Left ventricle myocardium inferior (tissue), 1 donor: ENCODE measurements around the gene LRRC51. TPM values are rescaled to one million over a fixed set of nuclear protein-coding genes. Genes with fewer than 3 reads are reported as not detected.

Experiments
- DNase-seq: peaks from one replicate; pipeline ENCODE4 v3.0.0-alpha.2; 2020
- H3K27ac ChIP-seq: fragments of 200-600 bp; replicated peaks from 2 replicates; pipeline ENCODE4 v1.8.0; 2021
- H3K27me3 ChIP-seq: fragments of 200-600 bp; 2 replicates; pipeline ENCODE4 v1.8.0; 2021; ENCODE audit warnings: low read depth
- H3K36me3 ChIP-seq: fragments of 200-600 bp; 2 replicates; pipeline ENCODE4 v1.8.0; 2021
- H3K4me1 ChIP-seq: fragments of 200-600 bp; 2 replicates; pipeline ENCODE4 v1.8.0; 2021
- H3K4me3 ChIP-seq: fragments of 200-600 bp; 2 replicates; pipeline ENCODE4 v1.8.0; 2021; ENCODE audit warnings: mild to moderate bottlenecking, moderate library complexity
- H3K9me3 ChIP-seq: fragments of 200-600 bp; replicated peaks from 2 replicates; pipeline ENCODE4 v1.8.0; 2021
- CTCF ChIP-seq: fragments of 200-600 bp; IDR thresholded peaks from 2 replicates; pipeline ENCODE4 v1.8.0; 2021; ENCODE audit warnings: antibody characterized with exemption, mild to moderate bottlenecking, borderline replicate concordance
- intact Hi-C: fragments of 100-400 bp; cut with micrococcal nuclease; formaldehyde crosslinking; loops from one replicate; pipeline ENCODE4 v1.11.0; 2022
- total RNA-seq: library from RNA; stranded (reverse); fragmentation: NEBNext Ultra II Directional; extraction: Animal tissue kit (Norgen Biotek cat#: 25700); gene quantifications from one replicate; pipeline ENCODE4 v1.2.1, GENCODE V29; 2021
- donor health status: DM: no; HTN: yes; CAD: no; lungs with severe emphysema.

LRRC51 gene
- total RNA-seq, 1 donor from 2014 or later = 3.5 TPM

DNA sequence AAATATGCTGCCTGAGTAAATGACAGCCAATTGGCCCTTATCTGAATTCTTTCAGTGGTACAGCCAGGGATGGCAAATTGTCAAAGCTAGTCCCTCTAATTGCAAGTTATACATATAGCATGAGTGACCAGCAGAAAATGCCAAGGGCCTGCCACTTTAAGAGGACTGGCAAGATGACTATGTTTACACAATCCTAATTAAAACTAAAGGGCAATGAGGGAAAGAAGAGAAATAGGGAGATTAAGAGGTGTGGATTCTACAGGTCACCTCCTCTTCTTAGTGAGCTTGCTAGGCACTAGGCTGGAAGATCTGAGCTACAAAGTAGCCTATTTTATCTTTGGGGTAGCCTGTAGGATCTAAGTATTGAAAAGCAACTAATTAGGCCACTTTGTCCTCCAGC is 13.8 kb upstream of the LRRC51 start:
- Histone ChIP-seq H3K36me3 (no peaks in the 10 kb centered on the region), H3K27ac (peak overlapping the region; percentile 29), H3K9me3 (no peaks in the 10 kb centered on the region), H3K4me3 (no peak overlapping the region), H3K4me1 (peaks cover 48% of the 10 kb centered on the region), H3K27me3 (no peaks in the 10 kb centered on the region)
- no peak for TF ChIP-seq CTCF
- DNase-seq = no peak
- intact Hi-C loops = no loop called here

DNA sequence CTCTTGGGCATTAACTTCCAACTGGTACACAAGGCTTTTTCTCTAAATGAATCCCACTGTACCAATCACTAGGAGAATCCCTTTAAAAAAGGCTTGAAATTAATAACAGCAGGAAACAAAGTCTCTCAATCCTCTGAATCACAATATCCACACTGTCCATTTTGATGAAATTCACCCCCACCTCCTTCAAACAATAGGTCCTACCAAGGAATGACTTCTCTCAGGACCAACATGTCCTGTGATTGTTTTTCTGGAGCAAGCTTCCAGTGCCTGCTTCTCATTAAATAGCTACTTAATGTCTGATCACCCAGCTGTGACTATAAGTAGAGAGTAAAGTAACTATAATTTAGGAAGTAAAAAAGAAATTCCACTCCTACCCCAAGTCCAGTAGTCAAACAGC is 13.4 kb upstream of the LRRC51 start:
- Histone ChIP-seq H3K4me3 (no peak overlapping the region), H3K4me1 (peaks cover 52% of the 10 kb centered on the region), H3K36me3 (no peaks in the 10 kb centered on the region), H3K27ac (peak overlapping the region; percentile 29), H3K27me3 (no peaks in the 10 kb centered on the region), H3K9me3 (no peaks in the 10 kb centered on the region)
- intact Hi-C loops = no loop called here
- DNase-seq = no peak
- TF ChIP-seq CTCF = no peak

- Histone ChIP-seq H3K4me1 (peaks cover 55% of the 10 kb centered on the region), H3K36me3 (no peaks in the 10 kb centered on the region), H3K4me3 (no peak overlapping the region), H3K27ac (peak overlapping the region; percentile 29), H3K9me3 (no peaks in the 10 kb centered on the region), H3K27me3 (no peaks in the 10 kb centered on the region)
- intact Hi-C loops = no loop called here
- TF ChIP-seq CTCF = no peak
- no peak for DNase-seq
These were observed 13.0 kb upstream of the LRRC51 start for GRCh38 chr11:72067676-72068075.

- H3K9me3 ChIP-seq = no peaks in the 10 kb centered on the region
- peaks cover 55% of the 10 kb centered on the region for H3K4me1 ChIP-seq
- H3K27ac ChIP-seq = peak overlapping the region; percentile 76
- TF ChIP-seq CTCF = no peak
- H3K27me3 ChIP-seq = no peaks in the 10 kb centered on the region
- H3K4me3 ChIP-seq = peak overlapping the region; percentile 24
- intact Hi-C loops = no loop called here
- no peak for DNase-seq
- no peaks in the 10 kb centered on the region for H3K36me3 ChIP-seq
These were observed 11.4 kb upstream of the LRRC51 start for GRCh38 chr11:72069200-72069599.

DNA sequence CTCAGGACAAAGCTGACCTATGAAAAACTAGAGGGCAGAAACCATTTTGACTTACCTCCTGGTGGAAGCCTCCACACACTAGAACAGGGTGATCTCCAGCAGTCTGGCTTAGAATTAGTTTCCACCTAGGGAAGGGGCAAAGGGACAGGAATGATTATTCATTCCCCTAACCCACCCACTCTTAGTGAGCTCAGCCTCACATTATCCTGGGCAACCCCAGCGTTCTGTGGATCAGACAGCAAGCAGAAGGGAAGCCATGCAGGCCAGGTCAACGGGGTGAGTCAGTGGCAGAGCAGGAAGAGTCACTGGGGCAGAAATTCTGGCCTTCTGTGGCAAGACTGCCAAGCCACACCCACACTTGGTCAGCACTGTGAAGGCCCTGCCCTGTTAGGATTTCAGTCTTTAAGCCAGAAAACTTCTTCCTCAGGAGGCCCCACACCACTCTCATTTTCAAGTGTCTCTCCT is 10.8 kb upstream of the LRRC51 start:
- Histone ChIP-seq H3K27ac (peak overlapping the region; percentile 76), H3K4me3 (peak overlapping the region; percentile 24), H3K27me3 (no peaks in the 10 kb centered on the region), H3K4me1 (peaks cover 55% of the 10 kb centered on the region), H3K36me3 (no peaks in the 10 kb centered on the region), H3K9me3 (no peaks in the 10 kb centered on the region)
- peak; percentile 79 for DNase-seq
- TF ChIP-seq CTCF = no peak
- intact Hi-C loops = no loop called here

DNA sequence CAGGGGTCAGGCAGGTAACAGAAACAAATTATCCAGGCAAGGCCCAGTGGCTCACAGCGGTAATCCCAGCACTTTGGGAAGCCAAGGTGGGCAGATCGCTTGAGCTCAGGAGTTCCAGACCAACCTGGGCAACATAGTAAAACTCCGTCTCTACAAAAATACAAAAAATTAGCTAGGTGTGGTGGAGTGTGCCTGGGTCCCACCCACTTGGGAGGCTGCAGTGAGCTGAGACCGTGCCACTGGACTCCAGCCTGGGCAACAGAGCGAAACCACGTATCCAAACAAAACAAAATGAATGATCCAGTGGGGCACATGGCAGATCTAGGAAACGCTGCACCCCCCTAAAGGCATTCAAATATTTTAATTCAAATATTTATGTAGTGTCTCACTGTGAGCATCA is 10.2 kb upstream of the LRRC51 start:
- no peak overlapping the region for H3K4me3 ChIP-seq
- intact Hi-C loops = no loop called here
- no peaks in the 10 kb centered on the region for H3K36me3 ChIP-seq
- peaks cover 55% of the 10 kb centered on the region for H3K4me1 ChIP-seq
- no peaks in the 10 kb centered on the region for H3K27me3 ChIP-seq
- TF ChIP-seq CTCF = no peak
- no peaks in the 10 kb centered on the region for H3K9me3 ChIP-seq
- peak overlapping the region; percentile 76 for H3K27ac ChIP-seq
- no peak for DNase-seq
